Neuronal stem cell (in vitro differentiated cells): ENCODE measurements around the gene KLHDC4.
"Not testable (repeated sequence)": the region's sequence is repeated elsewhere in the genome, so short reads cannot be mapped to it uniquely, and the experiment has no call there.

Experiments used
- DNase-seq: peaks from one replicate; pipeline ENCODE4 v3.0.0-alpha.2; 2013; ENCODE audit warnings: low spot score
- H2AFZ ChIP-seq: one replicate; pipeline ENCODE4 v1.6.1; 2013; ENCODE audit warnings: mild to moderate bottlenecking, low read length, inconsistent platforms
- H2AK5ac ChIP-seq: 2 replicates; pipeline ENCODE4 v1.6.1; 2013; ENCODE audit warnings: low read depth, mild to moderate bottlenecking, inconsistent platforms, low read length, moderate library complexity, mixed read lengths
- H2BK120ac ChIP-seq: 2 replicates; pipeline ENCODE4 v1.6.1; 2013; ENCODE audit warnings: low read depth, mild to moderate bottlenecking, inconsistent platforms, low read length, moderate library complexity, mixed read lengths
- H2BK12ac ChIP-seq: one replicate; pipeline ENCODE4 v1.6.1; 2013; ENCODE audit warnings: low read length, inconsistent platforms
- H2BK15ac ChIP-seq: 2 replicates; pipeline ENCODE4 v1.6.1; 2013; ENCODE audit warnings: mild to moderate bottlenecking, low read length, inconsistent platforms, mixed read lengths
- H2BK5ac ChIP-seq: one replicate; pipeline ENCODE4 v1.6.1; 2013; ENCODE audit warnings: inconsistent platforms, mild to moderate bottlenecking, low read length, moderate library complexity
- H3K14ac ChIP-seq: one replicate; pipeline ENCODE4 v1.6.1; 2013; ENCODE audit warnings: low read length, inconsistent platforms
- H3K18ac ChIP-seq: 2 replicates; pipeline ENCODE4 v1.6.1; 2013; ENCODE audit warnings: low read length, inconsistent platforms
- H3K23ac ChIP-seq: 2 replicates; pipeline ENCODE4 v1.6.1; 2013; ENCODE audit warnings: low read depth, mild to moderate bottlenecking, mixed read lengths, low read length, inconsistent platforms; ENCODE audit not compliant: poor library complexity
- H3K27ac ChIP-seq: replicated peaks from 3 replicates; pipeline ENCODE4 v1.5.1; 2013; ENCODE audit warnings: low read length, inconsistent platforms
- H3K27me3 ChIP-seq, 3 experiments: 2 replicates each; pipeline ENCODE4 v1.6.1; 2013; ENCODE audit warnings: low read length in 3 of 3, mild to moderate bottlenecking in 2 of 3, inconsistent platforms in 1 of 3, low read depth in 1 of 3, mixed read lengths in 1 of 3, moderate library complexity in 1 of 3; ENCODE audit not compliant: control insufficient read depth in 3 of 3, insufficient read depth in 3 of 3
- H3K36me3 ChIP-seq, 2 donors: replicated peaks in 1 of 2; 2 replicates each; pipeline ENCODE4 v1.6.1; 2013; ENCODE audit warnings: low read length in 2 of 2; ENCODE audit not compliant: control insufficient read depth in 2 of 2, insufficient read depth in 2 of 2
- H3K4ac ChIP-seq: 2 replicates; pipeline ENCODE4 v1.6.1; 2013; ENCODE audit warnings: inconsistent platforms, mild to moderate bottlenecking, low read length, moderate library complexity
- H3K4me1 ChIP-seq, 2 donors: 1 replicate in 1 of 2; 2 replicates in 1 of 2; pipeline ENCODE4 v1.6.1; 2013; ENCODE audit warnings: low read length in 2 of 2, low read depth in 1 of 2; ENCODE audit not compliant: control insufficient read depth in 2 of 2, insufficient read depth in 1 of 2
- H3K4me2 ChIP-seq: one replicate; pipeline ENCODE4 v1.6.1; 2013; ENCODE audit warnings: mild to moderate bottlenecking, low read length, inconsistent platforms; ENCODE audit not compliant: insufficient read depth, poor library complexity, severe bottlenecking
- H3K4me3 ChIP-seq, 2 donors: 2 replicates each; pipeline ENCODE4 v1.5.1; 2013; ENCODE audit warnings: low read length in 2 of 2, mild to moderate bottlenecking in 2 of 2, inconsistent platforms in 1 of 2, moderate library complexity in 1 of 2
- H3K79me1 ChIP-seq: one replicate; pipeline ENCODE4 v1.6.1; 2013; ENCODE audit warnings: low read depth, mild to moderate bottlenecking, inconsistent platforms, low read length, moderate library complexity
- H3K9ac ChIP-seq: one replicate; pipeline ENCODE4 v1.6.1; 2013; ENCODE audit warnings: mild to moderate bottlenecking, low read depth, low read length, inconsistent platforms; ENCODE audit not compliant: poor library complexity
- H3K9me3 ChIP-seq, 2 donors: replicated peaks in 1 of 2; 2 replicates each; pipeline versions ENCODE3 to v1.6.1; 2013; ENCODE audit warnings: low read length in 2 of 2, mild to moderate bottlenecking in 2 of 2, inconsistent platforms in 1 of 2, low read depth in 1 of 2, mixed read lengths in 1 of 2, moderate library complexity in 1 of 2; ENCODE audit not compliant: control insufficient read depth in 2 of 2, insufficient read depth in 1 of 2
- H4K8ac ChIP-seq: one replicate; pipeline ENCODE4 v1.6.1; 2013; ENCODE audit warnings: low read depth, mild to moderate bottlenecking, inconsistent platforms, low read length, moderate library complexity
- H4K91ac ChIP-seq: one replicate; pipeline ENCODE4 v1.6.1; 2013; ENCODE audit warnings: low read length, low read depth, mild to moderate bottlenecking, inconsistent platforms; ENCODE audit not compliant: poor library complexity
- WGBS, 2 donors: extraction: QIAGEN DNeasy Blood & Tissue Kit; methylation state at CpG; one replicate each; pipeline ENCODE4 v1.1.7; 2013; ENCODE audit warnings: missing lambda C conversion rate in 2 of 2, mixed read lengths in 1 of 2; ENCODE audit not compliant: insufficient read length in 2 of 2, insufficient replicate concordance in 1 of 2; ENCODE audit errors: extremely low coverage in 2 of 2; 5-methylcytosine and 5-hydroxymethylcytosine counted together

Gene KLHDC4

GRCh38 chr16:87778830-87779579 is 13.2 kb upstream of the KLHDC4 start:
- Histone ChIP-seq H3K4ac (no peak overlapping the region), H2BK12ac (peak overlapping the region; percentile 89), H3K4me3 (no peak overlapping the region), H3K4me1 (peaks cover 3 to 6% of the 10 kb centered on the region in 2 donors), H3K23ac (peak overlapping the region; percentile 55), H3K18ac (peak overlapping the region; percentile 92), H3K36me3 (no peaks in the 10 kb centered on the region), H4K8ac (peak overlapping the region; percentile 52), H3K4me2 (no peak overlapping the region), H3K79me1 (no peaks in the 10 kb centered on the region), H2AFZ (peak overlapping the region; percentile 92), H2AK5ac (peak overlapping the region; percentile 30), H3K27ac (no peak overlapping the region), H3K9ac (no peak overlapping the region), H3K14ac (peak overlapping the region; percentile 61), H2BK120ac (no peak overlapping the region), H2BK5ac (peak overlapping the region; percentile 91), H3K27me3 (no peaks in the 10 kb centered on the region), H2BK15ac (no peak overlapping the region), H4K91ac (peak overlapping the region; percentile 96), H3K9me3 (no peaks in the 10 kb centered on the region)
- DNase-seq = peak; percentile 82
- WGBS, 2 donors = no CpG with 5 or more reads among the region's 41 CpGs

- Histone ChIP-seq H3K23ac (peak overlapping the region; percentile 45), H3K4me3 (no peak overlapping the region), H2BK12ac (peak overlapping the region; percentile 89), H2AK5ac (peak overlapping the region; percentile 30), H2BK120ac (no peak overlapping the region), H3K27me3 (no peaks in the 10 kb centered on the region), H3K4ac (no peak overlapping the region), H3K9ac (no peak overlapping the region), H2BK5ac (peak overlapping the region; percentile 91), H3K14ac (no peak overlapping the region), H3K36me3 (no peaks in the 10 kb centered on the region), H3K4me1 (peaks cover 3 to 6% of the 10 kb centered on the region in 2 donors), H3K27ac (no peak overlapping the region), H3K4me2 (no peak overlapping the region), H3K79me1 (no peaks in the 10 kb centered on the region), H4K91ac (peak overlapping the region; percentile 96), H3K18ac (peak overlapping the region; percentile 91), H2BK15ac (no peak overlapping the region), H2AFZ (peak overlapping the region; percentile 92), H4K8ac (peak overlapping the region; percentile 52), H3K9me3 (no peaks in the 10 kb centered on the region)
- WGBS, 2 donors = no CpG with 5 or more reads among the region's 13 CpGs
- no peak for DNase-seq
Measured at GRCh38 chr16:87778476-87778829, 12.7 kb upstream of the KLHDC4 start.

- H2AFZ ChIP-seq, DNase-seq, H3K18ac ChIP-seq, H3K9me3 ChIP-seq, H3K9ac ChIP-seq, H3K36me3 ChIP-seq, H4K8ac ChIP-seq, H3K4me3 ChIP-seq, H3K14ac ChIP-seq, H3K27me3 ChIP-seq, H3K4me2 ChIP-seq, H3K4me1 ChIP-seq, H3K23ac ChIP-seq, H2BK15ac ChIP-seq, H4K91ac ChIP-seq, H3K79me1 ChIP-seq, H2AK5ac ChIP-seq, H3K27ac ChIP-seq, H2BK5ac ChIP-seq, H3K4ac ChIP-seq, H2BK12ac ChIP-seq, H2BK120ac ChIP-seq: not testable (repeated sequence)
- WGBS, 2 donors = no CpG with 5 or more reads among the region's 16 CpGs
Measured at GRCh38 chr16:87773836-87774235, 8.1 kb upstream of the KLHDC4 start.

DNA sequence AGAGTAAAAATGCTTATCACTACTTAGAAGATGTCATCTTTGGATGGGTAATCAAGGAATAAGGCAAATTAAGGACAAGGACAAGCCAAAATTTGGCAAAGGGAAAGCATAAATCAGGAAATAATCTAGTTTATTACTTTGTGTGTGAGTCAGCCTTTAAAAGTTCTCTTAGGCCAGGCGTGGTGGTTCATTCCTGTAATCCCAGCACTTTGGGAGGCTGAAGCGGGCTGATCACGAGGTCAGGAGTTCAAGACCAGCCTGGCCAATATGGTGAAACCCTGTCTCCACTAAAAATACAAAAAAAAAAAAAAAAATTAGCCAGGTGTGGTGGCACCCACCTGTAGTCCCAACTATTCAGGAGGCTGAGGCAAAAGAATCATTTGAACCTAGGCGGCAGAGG is 1.7 kb upstream of the KLHDC4 start:
- not testable (repeated sequence) for H3K27me3 ChIP-seq, H2BK12ac ChIP-seq, H2BK15ac ChIP-seq, H3K4me3 ChIP-seq, H3K4me2 ChIP-seq, H4K91ac ChIP-seq, H3K23ac ChIP-seq, H4K8ac ChIP-seq, H2BK5ac ChIP-seq, H2AFZ ChIP-seq, DNase-seq, H3K4ac ChIP-seq, H3K79me1 ChIP-seq, H3K4me1 ChIP-seq, H2AK5ac ChIP-seq, H3K9ac ChIP-seq, H3K9me3 ChIP-seq, H3K18ac ChIP-seq, H3K27ac ChIP-seq, H2BK120ac ChIP-seq, H3K14ac ChIP-seq
- no CpG with 5 or more reads among the region's 4 CpGs for WGBS, 2 donors
- peaks cover 9 to 20% of the 10 kb centered on the region in 2 donors for H3K36me3 ChIP-seq
